T-cell (primary cell): ENCODE results near the gene SRRM1. TPM values are rescaled to one million over a fixed set of nuclear protein-coding genes. Genes with fewer than 3 reads are reported as not detected.
A peak's percentile ranks its signal among the peaks of the same experiment; 100 is the strongest.

ENCODE experiments used
- ATAC-seq, 4 experiments: fragments of 200-7000 bp in 3 of 4; fragments of 150-1000 bp in 1 of 4; cut with Tn5 transposase; replicated peaks in 1 of 4; 1 replicate in 3 of 4; 2 replicates in 1 of 4; pipeline ENCODE4 v1.10.0; 2021; ENCODE audit warnings: moderate library complexity in 3 of 4, mild to moderate bottlenecking in 2 of 4, moderate number of reproducible peaks in 1 of 4
- CTCF ChIA-PET, 2 donors: fragments of 300-600 bp; sonication (Branson Sonifier 250); formaldehyde crosslinking; loops; one replicate each; lab custom pipeline; 2022; ENCODE audit warnings: antibody characterized with exemption in 2 of 2; lab: Charles Lee
- POLR2A ChIA-PET, 2 donors: fragments of 300-600 bp; sonication (Branson Sonifier 250); formaldehyde crosslinking; loops; one replicate each; lab custom pipeline; 2022; ENCODE audit warnings: antibody characterized with exemption in 2 of 2; lab: Charles Lee
- DNase-seq, 35 experiments: peaks; one replicate each; pipeline versions ENCODE4 v3.0.0 to v3.0.0-alpha.2; 2013 to 2023
- H3K27ac ChIP-seq: one replicate; pipeline ENCODE4 v1.5.1; 2013; ENCODE audit warnings: low read length
- H3K27me3 ChIP-seq, 2 experiments: replicated peaks in 1 of 2; 1 replicate in 1 of 2; 2 replicates in 1 of 2; pipeline versions ENCODE4 v1.6.1 to v1.7.0; 2013; ENCODE audit warnings: low read length in 1 of 2, mixed read lengths in 1 of 2; ENCODE audit not compliant: control insufficient read depth in 2 of 2, insufficient read depth in 2 of 2; ENCODE audit errors: extremely low read depth in 1 of 2
- H3K36me3 ChIP-seq, 2 donors: 1 replicate in 1 of 2; 2 replicates in 1 of 2; pipeline versions ENCODE4 v1.6.1 to v1.7.0; 2013; ENCODE audit warnings: low read length in 1 of 2; ENCODE audit not compliant: control insufficient read depth in 2 of 2, insufficient read depth in 1 of 2; ENCODE audit errors: extremely low read depth in 1 of 2
- H3K4me1 ChIP-seq, 2 experiments: 1 replicate in 1 of 2; 2 replicates in 1 of 2; pipeline versions ENCODE4 v1.6.1 to v1.7.0; 2013; ENCODE audit warnings: low read length in 2 of 2, mixed read lengths in 1 of 2; ENCODE audit not compliant: insufficient read depth in 2 of 2, control insufficient read depth in 1 of 2; ENCODE audit errors: extremely low read depth in 1 of 2
- H3K4me3 ChIP-seq, 2 donors: 1 replicate in 1 of 2; 2 replicates in 1 of 2; pipeline versions ENCODE4 v1.5.1 to v1.7.0; 2013; ENCODE audit warnings: mild to moderate bottlenecking in 2 of 2, low read length in 1 of 2, moderate library complexity in 1 of 2; ENCODE audit not compliant: control insufficient read depth in 1 of 2; ENCODE audit errors: extremely low read depth in 1 of 2
- H3K9me3 ChIP-seq: 2 replicates; pipeline ENCODE4 v1.7.0; 2013
- H3K27ac Mint-ChIP-seq, 2 donors: one replicate each; pipeline ENCODE4 v1.8.0; 2020 to 2021; ENCODE audit warnings: mild to moderate bottlenecking in 2 of 2, mixed read lengths in 2 of 2
- H3K27me3 Mint-ChIP-seq, 2 donors: one replicate each; pipeline ENCODE4 v1.8.0; 2021 to 2022; ENCODE audit warnings: mixed read lengths in 2 of 2
- H3K36me3 Mint-ChIP-seq: one replicate; pipeline ENCODE4 v1.8.0; 2021; ENCODE audit warnings: mixed read lengths
- H3K4me1 Mint-ChIP-seq, 3 donors: one replicate each; pipeline ENCODE4 v1.8.0; 2020 to 2022; ENCODE audit warnings: mixed read lengths in 3 of 3, mild to moderate bottlenecking in 1 of 3
- H3K4me3 Mint-ChIP-seq, 3 donors: one replicate each; pipeline ENCODE4 v1.8.0; 2020 to 2022; ENCODE audit warnings: mild to moderate bottlenecking in 3 of 3, mixed read lengths in 3 of 3, moderate library complexity in 3 of 3
- H3K9me3 Mint-ChIP-seq, 3 donors: one replicate each; pipeline ENCODE4 v1.8.0; 2020 to 2022; ENCODE audit warnings: mixed read lengths in 3 of 3
- WGBS: methylation state at CpG from one replicate; pipeline ENCODE4 v1.1.5; 2013; ENCODE audit warnings: missing lambda C conversion rate; ENCODE audit not compliant: insufficient coverage; 5-methylcytosine and 5-hydroxymethylcytosine counted together
- total RNA-seq, 35 experiments: library from RNA in 6 of 35; stranded (reverse) in 6 of 35; fragments of 120-200 nt in 1 of 35; gene quantifications; one replicate each; pipeline versions ENCODE4 v1.2.1 to v1.2.4 and lab custom pipeline; 2013 to 2026

The SRRM1 gene
- total RNA-seq (100 to 1,000 TPM; 158 to 303 (median 181) TPM), total RNA-seq (lab: John Stamatoyannopoulos, UW) (56.0 to 209 (median 91.6) reads per million in 29 experiments)
- 94.7 TPM for total RNA-seq (2013)

GRCh38 chr1:24642481-24643362 is at the start of gene SRRM1:
TSS of gene SRRM1 (plus strand) at chr1:24643302. CDS start at chr1:24643327, 25 bp downstream.
- POLR2A ChIA-PET: interaction anchor here (0.5 to 0.8 kb wide), 12 partner anchors 11 to 1301 kb away, joined by 3 to 11 read pairs (median 3); partner anchors contain the start of gene GRHL3 (in 1 of the 2)
- DNase-seq: peak; percentile 90 to 100 (median 99)
- Histone ChIP-seq H3K36me3 (peaks cover 0 to 16% of the 10 kb centered on the region in 2 donors), H3K9me3 (no peaks in the 10 kb centered on the region), H3K4me1 (peaks cover 19 to 22% of the 10 kb centered on the region in 2 experiments), H3K27ac (peak within 1 kb of the TSS; percentile 96), H3K27me3 (no peaks in the 10 kb centered on the region), H3K4me3 (peak within 1 kb of the TSS; percentile 95 to 97)
- Mint-ChIP-seq H3K9me3 (no peaks in the 10 kb centered on the region), H3K4me3 (peak within 1 kb of the TSS; percentile 82 to 97 (median 93)), H3K36me3 (peaks cover 23% of the 10 kb centered on the region), H3K27me3 (no peaks in the 10 kb centered on the region), H3K4me1 (peaks cover 43 to 54% (median 54%) of the 10 kb centered on the region in 3 donors), H3K27ac (peak within 1 kb of the TSS; percentile 99)
- under 1% methylated on average over 95 of the region's 95 CpGs for WGBS
- ATAC-seq: peak; percentile 89 to 93 (median 92)
- CTCF ChIA-PET: interaction anchor here in 1 of 2 donors (0.6 to 1.4 kb wide), 4 partner anchors 205 to 227 kb away, joined by 3 to 9 read pairs (median 3); partner anchors contain the start of gene NIPAL3

- no peak overlapping the region for H3K27ac Mint-ChIP-seq
- POLR2A ChIA-PET: no interaction called here
These were observed 48.8 kb upstream of the SRRM1 start for GRCh38 chr1:24594328-24594598.

GRCh38 chr1:24596401-24596880 is 46.7 kb upstream of the SRRM1 start:
- H3K4me3 ChIP-seq: no peak overlapping the region
- H3K9me3 Mint-ChIP-seq: no peaks in the 10 kb centered on the region
- H3K4me1 ChIP-seq: no peaks in the 10 kb centered on the region
- no peak overlapping the region for H3K4me3 Mint-ChIP-seq
- ChIA-PET CTCF (interaction anchor here in 1 of 2 donors (0.6 to 1.3 kb wide), 4 partner anchors 9 to 280 kb away, joined by 3 to 4 read pairs (median 3); no protein-coding TSS in a partner anchor), POLR2A (no interaction called here)
- no peak overlapping the region for H3K27ac ChIP-seq
- H3K4me1 Mint-ChIP-seq: no peaks in the 10 kb centered on the region
- no peaks in the 10 kb centered on the region for H3K36me3 Mint-ChIP-seq
- H3K27me3 ChIP-seq: peaks cover 0 to 18% of the 10 kb centered on the region in 2 experiments
- no peak overlapping the region for H3K27ac Mint-ChIP-seq
- no peak for DNase-seq
- no peaks in the 10 kb centered on the region for H3K9me3 ChIP-seq
- ATAC-seq: no peak
- peaks cover 8 to 11% of the 10 kb centered on the region in 2 donors for H3K27me3 Mint-ChIP-seq
- WGBS: 80% methylated on average over 1 of the region's 9 CpGs
- no peaks in the 10 kb centered on the region for H3K36me3 ChIP-seq

More at GRCh38 chr1:24594328-24594598, 48.8 kb upstream of the SRRM1 start:
- Histone ChIP-seq H3K36me3 (no peaks in the 10 kb centered on the region), H3K9me3 (no peaks in the 10 kb centered on the region), H3K4me1 (no peaks in the 10 kb centered on the region), H3K4me3 (no peak overlapping the region), H3K27ac (no peak overlapping the region), H3K27me3 (peaks cover 0 to 20% of the 10 kb centered on the region in 2 experiments)
- Mint-ChIP-seq H3K4me3 (no peak overlapping the region), H3K36me3 (no peaks in the 10 kb centered on the region), H3K9me3 (no peaks in the 10 kb centered on the region), H3K27me3 (peaks cover 8 to 12% of the 10 kb centered on the region in 2 donors), H3K4me1 (no peaks in the 10 kb centered on the region)
- WGBS: no CpG with 5 or more reads among the region's 3 CpGs
- CTCF ChIA-PET: interaction anchor here in 1 of 2 donors (0.5 kb wide), 1 partner anchor 9 kb away, joined by 3 read pairs; no protein-coding TSS in a partner anchor
- DNase-seq (no peak), ATAC-seq (no peak)

- no peaks in the 10 kb centered on the region for H3K4me1 Mint-ChIP-seq
- H3K9me3 Mint-ChIP-seq: no peaks in the 10 kb centered on the region
- Histone ChIP-seq H3K4me3 (no peak overlapping the region), H3K9me3 (no peaks in the 10 kb centered on the region), H3K4me1 (no peaks in the 10 kb centered on the region), H3K36me3 (no peaks in the 10 kb centered on the region), H3K27ac (no peak overlapping the region), H3K27me3 (peaks cover 0 to 12% of the 10 kb centered on the region in 2 experiments)
- DNase-seq: no peak
- no CpG with 5 or more reads among the region's 3 CpGs for WGBS
- ChIA-PET CTCF (interaction anchor here (0.5 to 0.6 kb wide), 2 partner anchors 378 to 477 kb away, joined by 4 to 8 read pairs; no protein-coding TSS in a partner anchor), POLR2A (interaction anchor here in 1 of 2 donors (0.6 kb wide), 1 partner anchor 78 kb away, joined by 4 read pairs; no protein-coding TSS in a partner anchor)
- no peak overlapping the region for H3K27ac Mint-ChIP-seq
- peaks cover 8 to 10% of the 10 kb centered on the region in 2 donors for H3K27me3 Mint-ChIP-seq
- H3K36me3 Mint-ChIP-seq: no peaks in the 10 kb centered on the region
- ATAC-seq: no peak
- H3K4me3 Mint-ChIP-seq: no peak overlapping the region
These were observed 43.8 kb upstream of the SRRM1 start for GRCh38 chr1:24599265-24599664.

- no peaks in the 10 kb centered on the region for H3K36me3 Mint-ChIP-seq
- no peak overlapping the region for H3K4me3 Mint-ChIP-seq
- Histone ChIP-seq H3K9me3 (no peaks in the 10 kb centered on the region), H3K4me3 (no peak overlapping the region), H3K27ac (no peak overlapping the region), H3K4me1 (no peaks in the 10 kb centered on the region), H3K27me3 (peaks cover 0 to 11% of the 10 kb centered on the region in 2 experiments), H3K36me3 (no peaks in the 10 kb centered on the region)
- ATAC-seq (no peak), DNase-seq (no peak)
- H3K9me3 Mint-ChIP-seq: no peaks in the 10 kb centered on the region
- peaks cover 5 to 10% of the 10 kb centered on the region in 2 donors for H3K27me3 Mint-ChIP-seq
- POLR2A ChIA-PET: no interaction called here
- H3K4me1 Mint-ChIP-seq: no peaks in the 10 kb centered on the region
- WGBS: 95% methylated on average over 5 of the region's 5 CpGs
- CTCF ChIA-PET: no interaction called here
- no peak overlapping the region for H3K27ac Mint-ChIP-seq
These were observed 42.6 kb upstream of the SRRM1 start for GRCh38 chr1:24600551-24600950.

GRCh38 chr1:24605534-24606295 is 37.4 kb upstream of the SRRM1 start:
- Histone ChIP-seq H3K27me3 (peaks cover 0 to 7% of the 10 kb centered on the region in 2 experiments), H3K36me3 (no peaks in the 10 kb centered on the region), H3K9me3 (no peaks in the 10 kb centered on the region), H3K4me3 (no peak overlapping the region), H3K4me1 (no peaks in the 10 kb centered on the region), H3K27ac (no peak overlapping the region)
- ChIA-PET POLR2A (interaction anchor here in 1 of 2 donors (0.6 kb wide), 1 partner anchor 34 kb away, joined by 15 read pairs; no protein-coding TSS in a partner anchor), CTCF (no interaction called here)
- Mint-ChIP-seq H3K36me3 (no peaks in the 10 kb centered on the region), H3K4me1 (no peaks in the 10 kb centered on the region), H3K4me3 (no peak overlapping the region), H3K9me3 (no peaks in the 10 kb centered on the region), H3K27ac (no peak overlapping the region), H3K27me3 (no peaks in the 10 kb centered on the region)
- ATAC-seq (no peak), DNase-seq (no peak)
- WGBS: 95% methylated on average over 11 of the region's 19 CpGs
